ENCODE measurements around the gene ARL14EPL.
A peak's percentile ranks its signal among the peaks of the same experiment; 100 is the strongest.

ARL14EPL gene

DNA sequence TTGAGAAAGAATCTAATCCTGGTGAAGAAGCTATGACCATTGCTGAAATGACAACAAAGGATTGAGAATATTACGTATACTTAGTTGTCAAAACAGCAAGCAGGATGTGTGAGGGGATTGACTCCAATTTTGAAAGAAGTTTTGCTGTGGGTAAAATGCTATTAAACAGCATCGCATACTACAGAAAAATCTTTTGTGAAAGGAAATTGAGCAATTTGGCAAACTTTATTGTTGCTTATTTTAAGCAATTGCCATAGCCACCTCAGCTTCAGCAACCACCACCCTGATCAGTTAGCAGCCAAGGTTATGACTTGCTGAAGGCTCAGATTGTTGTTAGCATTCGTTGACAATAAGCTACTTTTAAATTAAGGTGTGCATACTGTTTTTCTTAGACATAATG lies 22.5 kb upstream of the ARL14EPL start:
- no peak overlapping the region for H3K27ac ChIP-seq
- no peak overlapping the region for H3K9ac ChIP-seq (ENCODE audit: insufficient read length)
- TF ChIP-seq EZH2 (IDR thresholded peaks at IDR 0.05), result no peak
- no peak for TF ChIP-seq POLR2AphosphoS5 (IDR thresholded peaks at IDR 0.05; ENCODE audit: borderline replicate concordance, low read depth, low read length)
- TF ChIP-seq FOXP2 (optimal IDR thresholded peaks at IDR 0.05; ENCODE audit: control extremely low read depth, extremely low read length, insufficient read depth), result no peak
- H3K9me3 ChIP-seq (ENCODE audit: low read depth, low read length), result no peaks in the 10 kb centered on the region
- no peak overlapping the region for H3K4me3 ChIP-seq
- no peaks in the 10 kb centered on the region for H3K36me3 ChIP-seq (ENCODE audit: insufficient read depth, low read length)
- no peak for DNase-seq (ENCODE audit: low read depth, low spot score)

GRCh38 chr5:116011046-116011445 lies 21.2 kb upstream of the ARL14EPL start:
- no peak overlapping the region for H3K4me3 ChIP-seq
- no peak for TF ChIP-seq FOXP2 (optimal IDR thresholded peaks at IDR 0.05; ENCODE audit: control extremely low read depth, extremely low read length, insufficient read depth)
- TF ChIP-seq POLR2AphosphoS5 (IDR thresholded peaks at IDR 0.05; ENCODE audit: borderline replicate concordance, low read depth, low read length), result no peak
- no peak for TF ChIP-seq EZH2 (IDR thresholded peaks at IDR 0.05)

GRCh38 chr5:116013207-116013785 lies 19.0 kb upstream of the ARL14EPL start:
- Histone ChIP-seq H3K9ac (ENCODE audit: insufficient read length) (no peak overlapping the region), H3K9me3 (ENCODE audit: low read depth, low read length) (no peaks in the 10 kb centered on the region), H3K36me3 (ENCODE audit: insufficient read depth, low read length) (no peaks in the 10 kb centered on the region), H3K27ac (no peak overlapping the region), H3K4me3 (no peak overlapping the region)
- no peak for DNase-seq (ENCODE audit: low read depth, low spot score)
- TF ChIP-seq FOXP2 (optimal IDR thresholded peaks at IDR 0.05; ENCODE audit: control extremely low read depth, extremely low read length, insufficient read depth), result no peak
- TF ChIP-seq POLR2AphosphoS5 (IDR thresholded peaks at IDR 0.05; ENCODE audit: borderline replicate concordance, low read depth, low read length), result no peak
- no peak for TF ChIP-seq EZH2 (IDR thresholded peaks at IDR 0.05)

More at GRCh38 chr5:116011046-116011445, 21.2 kb upstream of the ARL14EPL start:
- H3K27ac ChIP-seq, result no peak overlapping the region
- H3K36me3 ChIP-seq (ENCODE audit: insufficient read depth, low read length), result no peaks in the 10 kb centered on the region
- H3K9ac ChIP-seq (ENCODE audit: insufficient read length), result no peak overlapping the region
- H3K9me3 ChIP-seq (ENCODE audit: low read depth, low read length), result no peaks in the 10 kb centered on the region
- DNase-seq (ENCODE audit: low read depth, low spot score), result no peak

- no peak for TF ChIP-seq FOXP2 (optimal IDR thresholded peaks at IDR 0.05; ENCODE audit: control extremely low read depth, extremely low read length, insufficient read depth)
- TF ChIP-seq POLR2AphosphoS5 (IDR thresholded peaks at IDR 0.05; ENCODE audit: borderline replicate concordance, low read depth, low read length), result no peak
- no peak for TF ChIP-seq EZH2 (IDR thresholded peaks at IDR 0.05)
- H3K9me3 ChIP-seq (ENCODE audit: low read depth, low read length), result no peaks in the 10 kb centered on the region
Observed at GRCh38 chr5:116013936-116014335, 18.3 kb upstream of the ARL14EPL start.

DNA sequence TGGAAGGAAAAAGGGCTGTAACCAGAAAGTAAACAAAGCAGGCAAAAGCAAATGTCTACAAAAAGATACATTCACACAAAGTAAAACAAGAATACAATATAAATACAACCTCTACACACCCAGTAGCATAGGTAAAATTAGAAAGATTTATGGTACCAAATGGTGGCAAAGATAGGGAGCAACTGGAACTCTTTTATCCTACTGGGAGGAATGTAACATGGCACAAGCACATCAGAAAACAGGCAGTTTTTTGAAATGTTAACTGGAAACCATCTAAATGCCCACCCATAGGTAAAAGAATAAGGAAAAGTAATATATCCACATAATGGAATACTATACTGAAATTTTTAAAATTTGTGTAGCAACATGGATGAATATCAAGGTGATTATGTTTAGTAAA lies 8.7 kb upstream of the ARL14EPL start:
- no peak for DNase-seq (ENCODE audit: low read depth, low spot score)
- TF ChIP-seq POLR2AphosphoS5 (IDR thresholded peaks at IDR 0.05; ENCODE audit: borderline replicate concordance, low read depth, low read length), result no peak
- no peak for TF ChIP-seq FOXP2 (optimal IDR thresholded peaks at IDR 0.05; ENCODE audit: control extremely low read depth, extremely low read length, insufficient read depth)
- TF ChIP-seq EZH2 (IDR thresholded peaks at IDR 0.05), result no peak
- no peak overlapping the region for H3K4me3 ChIP-seq

More at GRCh38 chr5:116013936-116014335, 18.3 kb upstream of the ARL14EPL start:
- H3K27ac ChIP-seq, result peak overlapping the region; percentile 50; the same call in 1 of the 2 replicates
- no peak for DNase-seq (ENCODE audit: low read depth, low spot score)
- H3K36me3 ChIP-seq (ENCODE audit: insufficient read depth, low read length), result no peaks in the 10 kb centered on the region
- no peak overlapping the region for H3K4me3 ChIP-seq
- H3K9ac ChIP-seq (ENCODE audit: insufficient read length), result no peak overlapping the region

GRCh38 chr5:116025866-116026265 lies 6.4 kb upstream of the ARL14EPL start:
- no peak overlapping the region for H3K9ac ChIP-seq (ENCODE audit: insufficient read length)
- TF ChIP-seq POLR2AphosphoS5 (IDR thresholded peaks at IDR 0.05; ENCODE audit: borderline replicate concordance, low read depth, low read length) (no peak), EZH2 (IDR thresholded peaks at IDR 0.05) (no peak), FOXP2 (optimal IDR thresholded peaks at IDR 0.05; ENCODE audit: control extremely low read depth, extremely low read length, insufficient read depth) (no peak)
- no peaks in the 10 kb centered on the region for H3K9me3 ChIP-seq (ENCODE audit: low read depth, low read length)
- H3K36me3 ChIP-seq (ENCODE audit: insufficient read depth, low read length), result no peaks in the 10 kb centered on the region
- DNase-seq (ENCODE audit: low read depth, low spot score), result no peak
- H3K4me3 ChIP-seq, result no peak overlapping the region
- no peak overlapping the region for H3K27ac ChIP-seq

More for the DNA sequence above, 8.7 kb upstream of the ARL14EPL start:
- no peaks in the 10 kb centered on the region for H3K9me3 ChIP-seq (ENCODE audit: low read depth, low read length)
- no peak overlapping the region for H3K9ac ChIP-seq (ENCODE audit: insufficient read length)
- peak overlapping the region; percentile 34; the same call in 1 of the 2 replicates for H3K27ac ChIP-seq
- H3K36me3 ChIP-seq (ENCODE audit: insufficient read depth, low read length), result no peaks in the 10 kb centered on the region

- Histone ChIP-seq H3K9ac (ENCODE audit: insufficient read length) (no peak overlapping the region), H3K36me3 (ENCODE audit: insufficient read depth, low read length) (no peaks in the 10 kb centered on the region)
Observed at GRCh38 chr5:116032991-116033390, 719 bp downstream of the ARL14EPL start.

DNA sequence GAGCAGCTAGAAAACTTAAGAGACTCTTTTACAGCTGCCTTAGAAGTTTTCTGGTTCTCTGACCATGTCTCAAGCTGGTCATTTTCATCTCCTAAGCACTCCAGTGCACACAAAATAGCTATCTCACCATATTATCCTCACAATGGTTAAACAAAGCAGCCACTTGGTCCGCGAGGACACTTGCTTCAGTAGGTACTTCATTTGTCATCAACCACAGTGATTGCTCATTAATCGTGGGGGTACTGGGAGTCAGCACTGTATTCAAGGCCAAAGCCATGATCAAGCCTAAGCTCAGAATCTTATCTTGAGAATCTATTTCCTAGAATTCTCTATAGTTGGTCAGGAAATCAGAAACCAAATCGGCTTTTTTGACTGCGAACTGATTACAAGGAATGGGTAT lies 2.9 kb downstream of the ARL14EPL start:
- H3K27ac ChIP-seq, result no peak overlapping the region
- no peak overlapping the region for H3K9ac ChIP-seq (ENCODE audit: insufficient read length)
- no peaks in the 10 kb centered on the region for H3K9me3 ChIP-seq (ENCODE audit: low read depth, low read length)
- no peak overlapping the region for H3K4me3 ChIP-seq
- TF ChIP-seq FOXP2 (optimal IDR thresholded peaks at IDR 0.05; ENCODE audit: control extremely low read depth, extremely low read length, insufficient read depth), result no peak
- no peak for TF ChIP-seq EZH2 (IDR thresholded peaks at IDR 0.05)
- no peak for DNase-seq (ENCODE audit: low read depth, low spot score)
- no peaks in the 10 kb centered on the region for H3K36me3 ChIP-seq (ENCODE audit: insufficient read depth, low read length)

More at GRCh38 chr5:116032991-116033390, 719 bp downstream of the ARL14EPL start:
- no peak for DNase-seq (ENCODE audit: low read depth, low spot score)
- Histone ChIP-seq H3K27ac (no peak overlapping the region), H3K4me3 (no peak overlapping the region), H3K9me3 (ENCODE audit: low read depth, low read length) (no peaks in the 10 kb centered on the region)
- TF ChIP-seq POLR2AphosphoS5 (IDR thresholded peaks at IDR 0.05; ENCODE audit: borderline replicate concordance, low read depth, low read length), result no peak
- no peak for TF ChIP-seq FOXP2 (optimal IDR thresholded peaks at IDR 0.05; ENCODE audit: control extremely low read depth, extremely low read length, insufficient read depth)
